Caco-2 (cell line): Measurements from ENCODE around the gene PDE4D. TPM values are rescaled to one million over a fixed set of nuclear protein-coding genes. Genes with fewer than 3 reads are reported as not detected.

ENCODE experiments used
- BruUV-seq: library from RNA; stranded (reverse); fragments of 400-500 nt; replicated peaks from 2 replicates; lab custom pipeline; 2021; lab: Mats Ljungman, UMichigan
- CTCF ChIA-PET: fragments of 300-600 bp; sonication (Branson Sonifier 250); formaldehyde crosslinking; loops from one replicate; lab custom pipeline; 2022; ENCODE audit warnings: antibody characterized with exemption; lab: Charles Lee
- POLR2A ChIA-PET: fragments of 300-600 bp; sonication (Branson Sonifier 250); formaldehyde crosslinking; loops from one replicate; lab custom pipeline; 2022; ENCODE audit warnings: antibody characterized with exemption; lab: Charles Lee
- DNase-seq, 2 experiments: peaks; one replicate each; pipeline versions ENCODE4 v3.0.0 to v3.0.0-alpha.2; 2020 to 2022
- H3K27me3 ChIP-seq: replicated peaks from 2 replicates; pipeline ENCODE4 v1.6.0; 2011; ENCODE audit warnings: low read length; ENCODE audit not compliant: control insufficient read depth, insufficient read depth
- H3K36me3 ChIP-seq: 2 replicates; pipeline ENCODE4 v1.5.1; 2011; ENCODE audit warnings: low read length; ENCODE audit not compliant: control insufficient read depth, insufficient read depth
- H3K4me1 ChIP-seq: fragments of 250-450 bp; sonication (Bioruptor Pico); 2 replicates; pipeline ENCODE4 v1.5.1; 2020; ENCODE audit warnings: mild to moderate bottlenecking
- H3K4me3 ChIP-seq: 2 replicates; pipeline ENCODE4 v1.5.1; 2011; ENCODE audit warnings: low read depth, mild to moderate bottlenecking, control low read depth, low read length
- H3K9me3 ChIP-seq: fragments of 250-450 bp; sonication (Bioruptor Pico); 2 replicates; pipeline ENCODE4 v1.5.1; 2020; ENCODE audit warnings: mild to moderate bottlenecking, moderate library complexity
- H3K27ac Mint-ChIP-seq: one replicate; pipeline ENCODE4 v1.8.0; 2022; ENCODE audit warnings: mixed read lengths; ENCODE audit not compliant: unreplicated experiment
- H3K27me3 Mint-ChIP-seq: one replicate; pipeline ENCODE4 v1.8.0; 2022; ENCODE audit warnings: mixed read lengths; ENCODE audit not compliant: insufficient read depth, unreplicated experiment
- H3K36me3 Mint-ChIP-seq: one replicate; pipeline ENCODE4 v1.8.0; 2022; ENCODE audit warnings: mild to moderate bottlenecking, mixed read lengths; ENCODE audit not compliant: insufficient read depth, unreplicated experiment
- H3K4me1 Mint-ChIP-seq: one replicate; pipeline ENCODE4 v1.8.0; 2022; ENCODE audit warnings: low read depth, mixed read lengths; ENCODE audit not compliant: unreplicated experiment
- H3K4me3 Mint-ChIP-seq: one replicate; pipeline ENCODE4 v1.8.0; 2022; ENCODE audit warnings: mild to moderate bottlenecking, moderate library complexity, mixed read lengths; ENCODE audit not compliant: unreplicated experiment
- H3K9me3 Mint-ChIP-seq: one replicate; pipeline ENCODE4 v1.8.0; 2022; ENCODE audit warnings: mixed read lengths; ENCODE audit not compliant: unreplicated experiment
- CTCF ChIP-seq, 2 experiments: fragments of 200-600 bp in 1 of 2; IDR thresholded peaks; 1 replicate in 1 of 2; 2 replicates in 1 of 2; pipeline versions ENCODE4 v1.5.1 to v1.8.0; 2011 to 2022; ENCODE audit warnings: antibody characterized with exemption in 1 of 2, control low read depth in 1 of 2, inconsistent platforms in 1 of 2, low read depth in 1 of 2, low read length in 1 of 2, mild to moderate bottlenecking in 1 of 2, moderate library complexity in 1 of 2; ENCODE audit not compliant: insufficient read depth in 1 of 2, severe bottlenecking in 1 of 2, unreplicated experiment in 1 of 2
- intact Hi-C: fragments of 100-400 bp; cut with micrococcal nuclease; formaldehyde crosslinking; loops from one replicate; pipeline ENCODE4 v1.10.0; 2022; ENCODE audit not compliant: unreplicated experiment
- total RNA-seq: library from RNA; stranded (reverse); gene quantifications from 2 replicates; pipeline ENCODE4 v1.2.3, GENCODE V29; 2022

The PDE4D gene
- total RNA-seq, 1 experiment from 2014 or later, result 89.8 TPM

GRCh38 chr5:59917121-59917520 lies 23.6 kb upstream of the PDE4D start:
- Histone ChIP-seq H3K9me3 (no peaks in the 10 kb centered on the region), H3K4me3 (no peak overlapping the region), H3K27me3 (no peaks in the 10 kb centered on the region), H3K4me1 (no peaks in the 10 kb centered on the region), H3K36me3 (no peaks in the 10 kb centered on the region)
- POLR2A ChIA-PET, result no interaction called here
- TF ChIP-seq CTCF (IDR thresholded peaks at IDR 0.05; ENCODE audit: insufficient read depth in 1 of 2, low read depth in 1 of 2, low read length in 1 of 2, severe bottlenecking in 1 of 2, unreplicated experiment in 1 of 2), result no peak
- H3K27me3 Mint-ChIP-seq, result peaks cover 2% of the 10 kb centered on the region
- H3K27ac Mint-ChIP-seq, result no peak overlapping the region
- no peaks in the 10 kb centered on the region for H3K9me3 Mint-ChIP-seq
- H3K4me1 Mint-ChIP-seq, result no peaks in the 10 kb centered on the region
- intact Hi-C loops, result no loop called here
- BruUV-seq, result no TSS peak
- H3K4me3 Mint-ChIP-seq, result no peak overlapping the region
- no peaks in the 10 kb centered on the region for H3K36me3 Mint-ChIP-seq
- CTCF ChIA-PET, result no interaction called here
- no peak for DNase-seq

- intact Hi-C loops, result no loop called here
- Histone ChIP-seq H3K36me3 (no peaks in the 10 kb centered on the region), H3K4me3 (no peak overlapping the region), H3K9me3 (no peaks in the 10 kb centered on the region), H3K27me3 (no peaks in the 10 kb centered on the region), H3K4me1 (no peaks in the 10 kb centered on the region)
- DNase-seq, result no peak
- Mint-ChIP-seq H3K4me3 (no peak overlapping the region), H3K36me3 (no peaks in the 10 kb centered on the region), H3K27me3 (peaks cover 18% of the 10 kb centered on the region), H3K27ac (no peak overlapping the region), H3K4me1 (no peaks in the 10 kb centered on the region), H3K9me3 (no peaks in the 10 kb centered on the region)
- ChIA-PET CTCF (no interaction called here), POLR2A (no interaction called here)
- no TSS peak for BruUV-seq
- TF ChIP-seq CTCF (IDR thresholded peaks at IDR 0.05; ENCODE audit: insufficient read depth in 1 of 2, low read depth in 1 of 2, low read length in 1 of 2, severe bottlenecking in 1 of 2, unreplicated experiment in 1 of 2), result no peak
Observed at GRCh38 chr5:59905188-59905587, 11.7 kb upstream of the PDE4D start.

DNA sequence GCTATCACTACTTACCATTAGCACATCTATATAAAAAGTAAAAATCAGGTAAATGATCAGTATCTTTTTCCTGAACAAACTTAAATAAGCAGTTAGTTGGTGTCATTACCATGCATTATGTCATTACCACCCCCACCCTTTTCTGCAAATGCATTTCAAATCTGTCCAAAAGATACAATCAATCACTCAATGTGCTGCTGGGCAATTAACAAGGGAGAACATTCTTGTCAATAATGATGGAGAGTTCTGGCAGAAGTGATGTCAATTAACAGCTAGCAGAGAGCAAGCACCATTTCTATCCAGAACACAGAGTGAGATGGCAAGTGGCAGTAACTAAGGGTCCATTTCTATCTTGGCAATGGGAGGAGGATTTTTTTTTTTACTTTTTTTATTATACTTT lies 3.5 kb upstream of the PDE4D start:
- no peak for TF ChIP-seq CTCF (IDR thresholded peaks at IDR 0.05; ENCODE audit: insufficient read depth in 1 of 2, low read depth in 1 of 2, low read length in 1 of 2, severe bottlenecking in 1 of 2, unreplicated experiment in 1 of 2)
- no peaks in the 10 kb centered on the region for H3K9me3 ChIP-seq
- intact Hi-C loops, result no loop called here
- no peaks in the 10 kb centered on the region for H3K4me1 ChIP-seq
- no peaks in the 10 kb centered on the region for H3K4me1 Mint-ChIP-seq
- no peak overlapping the region for H3K4me3 ChIP-seq
- H3K27me3 ChIP-seq, result no peaks in the 10 kb centered on the region
- H3K27ac Mint-ChIP-seq, result no peak overlapping the region
- DNase-seq, result no peak
- no peak overlapping the region for H3K4me3 Mint-ChIP-seq
- no peaks in the 10 kb centered on the region for H3K36me3 Mint-ChIP-seq
- peaks cover 6% of the 10 kb centered on the region for H3K27me3 Mint-ChIP-seq
- ChIA-PET CTCF (no interaction called here), POLR2A (no interaction called here)
- no peaks in the 10 kb centered on the region for H3K36me3 ChIP-seq
- no TSS peak for BruUV-seq
- H3K9me3 Mint-ChIP-seq, result no peaks in the 10 kb centered on the region
